Renal cortical epithelial cell (primary cell): ENCODE data around the gene KRT81. TPM values are rescaled to one million over a fixed set of nuclear protein-coding genes. Genes with fewer than 3 reads are reported as not detected.
"Not testable (repeated sequence)": the region's sequence is repeated elsewhere in the genome, so short reads cannot be mapped to it uniquely, and the experiment has no call there.

ENCODE experiments used
- DNase-seq: peaks from one replicate; pipeline ENCODE4 v3.0.0-alpha.2; 2011; ENCODE audit warnings: low read depth
- total RNA-seq: library from RNA; depleted of rRNA; stranded (reverse); fragments of >200 nt; gene quantifications from 2 replicates; pipeline ENCODE4 v1.2.3, GENCODE V29; 2014

KRT81 gene
- total RNA-seq, 1 donor from 2014 or later, result not detected

- no peak for DNase-seq
Observed at GRCh38 chr12:52241205-52241842, 50.0 kb downstream of the KRT81 start.

GRCh38 chr12:52240247-52240646, 51.1 kb downstream of the KRT81 start:
- DNase-seq, result not testable (repeated sequence)

- DNase-seq, result no peak
Observed at GRCh38 chr12:52239767-52240166, 51.6 kb downstream of the KRT81 start.

- no peak for DNase-seq
Observed at GRCh38 chr12:52238916-52239646, 52.3 kb downstream of the KRT81 start.

GRCh38 chr12:52238207-52238840, 53.0 kb downstream of the KRT81 start:
- no peak for DNase-seq

GRCh38 chr12:52236386-52237050, 54.8 kb downstream of the KRT81 start:
- no peak for DNase-seq

Other genes with a start within 250 kb of the KRT81 start
- gene NR4A1, start 240.1 kb downstream of the KRT81 start, total RNA-seq, result 1.0 and 2.3 TPM in 2 replicates
- gene ATG101, start 221.6 kb downstream of the KRT81 start, total RNA-seq, result 59.6 and 113 TPM in 2 replicates
- gene SMIM41, start 211.8 kb downstream of the KRT81 start, total RNA-seq, result 0.15 TPM in 1 of 2 replicates, not detected in the other
- 26.3 and 27.3 TPM in 2 replicates for gene KRT80, start 99.5 kb downstream of the KRT81 start, total RNA-seq
- 124 and 2,408 TPM in 2 replicates for gene KRT7, start 58.3 kb downstream of the KRT81 start, total RNA-seq
- 0.05 and 2.4 TPM in 2 replicates for gene KRT86, start 16.9 kb downstream of the KRT81 start, total RNA-seq
- gene KRT83, start 29.9 kb upstream of the KRT81 start, total RNA-seq, result not detected in 2 replicates
- gene KRT85, start 75.9 kb upstream of the KRT81 start, total RNA-seq, result not detected in 2 replicates
- gene KRT84, start 94.1 kb upstream of the KRT81 start, total RNA-seq, result not detected in 2 replicates
- gene KRT82, start 114.8 kb upstream of the KRT81 start, total RNA-seq, result not detected in 2 replicates
- gene KRT75, start 142.8 kb upstream of the KRT81 start, total RNA-seq, result 0.35 TPM in 1 of 2 replicates, not detected in the other
- gene KRT6B, start 160.6 kb upstream of the KRT81 start, total RNA-seq, result 0.05 and 2.1 TPM in 2 replicates
- not detected in 2 replicates for gene KRT6C, start 182.3 kb upstream of the KRT81 start, total RNA-seq
- 1.4 and 116 TPM in 2 replicates for gene KRT6A, start 201.7 kb upstream of the KRT81 start, total RNA-seq
- 0.70 and 10.2 TPM in 2 replicates for gene KRT5, start 228.9 kb upstream of the KRT81 start, total RNA-seq